Lower leg skin (tissue), 3 donors: Measurements from ENCODE around the gene ACP4.

ENCODE experiments used
- POLR2A ChIP-seq, 2 donors: fragments of 450-650 bp; IDR thresholded peaks; one replicate each; pipeline ENCODE4 v1.6.1; 2016 to 2017; ENCODE audit warnings: antibody characterized with exemption in 2 of 2, mild to moderate bottlenecking in 1 of 2, moderate library complexity in 1 of 2
- TF ChIP-seq, protein P1 (sequence below), 3 donors: fragments of 450-650 bp; IDR thresholded peaks; one replicate each; pipeline ENCODE4 v1.5.1; 2016; ENCODE audit warnings: antibody characterized with exemption in 3 of 3, mild to moderate bottlenecking in 3 of 3, moderate library complexity in 2 of 3

DNA sequence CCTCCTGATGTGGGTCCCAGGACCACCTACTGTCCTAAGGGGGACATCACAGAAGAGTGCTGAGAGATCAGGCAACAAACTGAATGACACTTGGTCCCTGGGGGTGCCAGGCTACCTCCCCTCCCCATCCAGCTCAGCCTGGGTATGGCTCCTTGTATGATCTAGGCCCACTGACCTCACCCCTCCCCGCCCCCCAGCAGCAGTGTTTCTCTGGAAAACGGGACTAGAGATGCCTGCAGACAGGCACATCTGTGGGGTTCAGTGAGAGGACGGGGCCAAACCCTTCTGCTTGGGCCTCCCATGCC, 9.3 kb downstream of the ACP4 start:
- TF ChIP-seq, protein P1, sequence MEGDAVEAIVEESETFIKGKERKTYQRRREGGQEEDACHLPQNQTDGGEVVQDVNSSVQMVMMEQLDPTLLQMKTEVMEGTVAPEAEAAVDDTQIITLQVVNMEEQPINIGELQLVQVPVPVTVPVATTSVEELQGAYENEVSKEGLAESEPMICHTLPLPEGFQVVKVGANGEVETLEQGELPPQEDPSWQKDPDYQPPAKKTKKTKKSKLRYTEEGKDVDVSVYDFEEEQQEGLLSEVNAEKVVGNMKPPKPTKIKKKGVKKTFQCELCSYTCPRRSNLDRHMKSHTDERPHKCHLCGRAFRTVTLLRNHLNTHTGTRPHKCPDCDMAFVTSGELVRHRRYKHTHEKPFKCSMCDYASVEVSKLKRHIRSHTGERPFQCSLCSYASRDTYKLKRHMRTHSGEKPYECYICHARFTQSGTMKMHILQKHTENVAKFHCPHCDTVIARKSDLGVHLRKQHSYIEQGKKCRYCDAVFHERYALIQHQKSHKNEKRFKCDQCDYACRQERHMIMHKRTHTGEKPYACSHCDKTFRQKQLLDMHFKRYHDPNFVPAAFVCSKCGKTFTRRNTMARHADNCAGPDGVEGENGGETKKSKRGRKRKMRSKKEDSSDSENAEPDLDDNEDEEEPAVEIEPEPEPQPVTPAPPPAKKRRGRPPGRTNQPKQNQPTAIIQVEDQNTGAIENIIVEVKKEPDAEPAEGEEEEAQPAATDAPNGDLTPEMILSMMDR (IDR thresholded peaks at IDR 0.05) = no peak
- no peak for TF ChIP-seq POLR2A (IDR thresholded peaks at IDR 0.05)
